Measurements from ENCODE around the gene IFI30.

Gene IFI30

GRCh38 chr19:18140473-18140872 is 33.1 kb upstream of the IFI30 start:
- no peaks in the 10 kb centered on the region for H3K27me3 ChIP-seq (replicated peaks)
- no peak for DNase-seq
- H3K36me3 ChIP-seq (replicated peaks) = peaks cover 24% of the 10 kb centered on the region
- in situ Hi-C loops (cut with HindIII; ENCODE audit: low pct_ligation_motif_present, low sequenced_read_pairs) = no loop called here
- no peak overlapping the region for H3K4me3 ChIP-seq (ENCODE audit: low read depth, low read length)
- no peak for TF ChIP-seq CTCF (IDR thresholded peaks at IDR 0.05; ENCODE audit: low read depth, low read length, missing control alignments)
- no peak overlapping the region for H3K27ac ChIP-seq

GRCh38 chr19:18141031-18141430 is 32.6 kb upstream of the IFI30 start:
- DNase-seq = no peak
- TF ChIP-seq CTCF (IDR thresholded peaks at IDR 0.05; ENCODE audit: low read depth, low read length, missing control alignments) = no peak
- in situ Hi-C loops (cut with HindIII; ENCODE audit: low pct_ligation_motif_present, low sequenced_read_pairs) = no loop called here
- no peak overlapping the region for H3K4me3 ChIP-seq (ENCODE audit: low read depth, low read length)
- H3K27ac ChIP-seq = no peak overlapping the region
- peaks cover 24% of the 10 kb centered on the region for H3K36me3 ChIP-seq (replicated peaks)
- no peaks in the 10 kb centered on the region for H3K27me3 ChIP-seq (replicated peaks)

- H3K36me3 ChIP-seq (replicated peaks) = peaks cover 24% of the 10 kb centered on the region
- no peak overlapping the region for H3K27ac ChIP-seq
- no peak for TF ChIP-seq CTCF (IDR thresholded peaks at IDR 0.05; ENCODE audit: low read depth, low read length, missing control alignments)
- in situ Hi-C loops (cut with HindIII; ENCODE audit: low pct_ligation_motif_present, low sequenced_read_pairs) = no loop called here
- no peaks in the 10 kb centered on the region for H3K27me3 ChIP-seq (replicated peaks)
- DNase-seq = no peak
- no peak overlapping the region for H3K4me3 ChIP-seq (ENCODE audit: low read depth, low read length)
These were observed 29.7 kb upstream of the IFI30 start for GRCh38 chr19:18143902-18144301.

GRCh38 chr19:18144361-18144760 is 29.3 kb upstream of the IFI30 start:
- DNase-seq = no peak
- peaks cover 24% of the 10 kb centered on the region for H3K36me3 ChIP-seq (replicated peaks)
- in situ Hi-C loops (cut with HindIII; ENCODE audit: low pct_ligation_motif_present, low sequenced_read_pairs) = no loop called here
- H3K27ac ChIP-seq = no peak overlapping the region
- TF ChIP-seq CTCF (IDR thresholded peaks at IDR 0.05; ENCODE audit: low read depth, low read length, missing control alignments) = no peak
- no peaks in the 10 kb centered on the region for H3K27me3 ChIP-seq (replicated peaks)
- no peak overlapping the region for H3K4me3 ChIP-seq (ENCODE audit: low read depth, low read length)

- H3K36me3 ChIP-seq (replicated peaks) = peaks cover 24% of the 10 kb centered on the region
- no peak overlapping the region for H3K4me3 ChIP-seq (ENCODE audit: low read depth, low read length)
- in situ Hi-C loops (cut with HindIII; ENCODE audit: low pct_ligation_motif_present, low sequenced_read_pairs) = no loop called here
- TF ChIP-seq CTCF (IDR thresholded peaks at IDR 0.05; ENCODE audit: low read depth, low read length, missing control alignments) = no peak
- DNase-seq = no peak
- no peaks in the 10 kb centered on the region for H3K27me3 ChIP-seq (replicated peaks)
- no peak overlapping the region for H3K27ac ChIP-seq
These were observed 28.7 kb upstream of the IFI30 start for GRCh38 chr19:18144906-18145305.

GRCh38 chr19:18145391-18145999 is 28.1 kb upstream of the IFI30 start:
- H3K4me3 ChIP-seq (ENCODE audit: low read depth, low read length) = no peak overlapping the region
- in situ Hi-C loops (cut with HindIII; ENCODE audit: low pct_ligation_motif_present, low sequenced_read_pairs) = no loop called here
- H3K27ac ChIP-seq = no peak overlapping the region
- no peak for DNase-seq
- no peaks in the 10 kb centered on the region for H3K27me3 ChIP-seq (replicated peaks)
- peaks cover 24% of the 10 kb centered on the region for H3K36me3 ChIP-seq (replicated peaks)
- TF ChIP-seq CTCF (IDR thresholded peaks at IDR 0.05; ENCODE audit: low read depth, low read length, missing control alignments) = no peak

All from brain microvascular endothelial cell (primary cell).